ENCODE data around the gene SIRPA. TPM values are rescaled to one million over a fixed set of nuclear protein-coding genes. Genes with fewer than 3 reads are reported as not detected.

The SIRPA gene
- total and polyA plus RNA-seq, 4 donors: 14.8 to 62.9 (median 28.3) TPM

GRCh38 chr20:1933465-1933870, 38.3 kb downstream of the SIRPA start:
- no peak overlapping the region for H3K4me3 ChIP-seq (ENCODE audit: low read length in 2 of 2)
- H3K36me3 ChIP-seq (ENCODE audit: control insufficient read depth in 1 of 2, insufficient read depth in 2 of 2, low read length in 1 of 2): peaks cover 0 to 3% of the 10 kb centered on the region in 2 donors
- WGBS, 2 donors: 13 to 25% methylated on average over 9 of the region's 9 CpGs
- H3K9me3 ChIP-seq (ENCODE audit: control insufficient read depth, low read length): no peaks in the 10 kb centered on the region
- no peaks in the 10 kb centered on the region for H3K27me3 ChIP-seq (ENCODE audit: control insufficient read depth in 1 of 2, insufficient read depth in 2 of 2, low read length in 1 of 2)
- peak; percentile 59 for ATAC-seq (ENCODE audit: low FRiP score)
- DNase-seq: peak; percentile 70 to 81
- H3K27ac ChIP-seq (ENCODE audit: low read depth in 1 of 2, low read length in 2 of 2): no peak overlapping the region
- H3K4me1 ChIP-seq (ENCODE audit: control insufficient read depth in 1 of 2, insufficient read depth in 2 of 2, low read length in 2 of 2): no peaks in the 10 kb centered on the region
- intact Hi-C loops (cut with DNase I): loop anchor here in 1 of 2 donors (5.0 kb wide), 1 partner anchor 36 kb away; the partner anchor contains the start of gene SIRPA

- peak; percentile 62 for ATAC-seq (ENCODE audit: low FRiP score)
- DNase-seq: no peak
- Histone ChIP-seq H3K27ac (ENCODE audit: low read depth in 1 of 2, low read length in 2 of 2) (no peak overlapping the region), H3K36me3 (ENCODE audit: control insufficient read depth in 1 of 2, insufficient read depth in 2 of 2, low read length in 1 of 2) (peaks cover 0 to 3% of the 10 kb centered on the region in 2 donors), H3K4me1 (ENCODE audit: control insufficient read depth in 1 of 2, insufficient read depth in 2 of 2, low read length in 2 of 2) (no peaks in the 10 kb centered on the region), H3K4me3 (ENCODE audit: low read length in 2 of 2) (no peak overlapping the region), H3K9me3 (ENCODE audit: control insufficient read depth, low read length) (no peaks in the 10 kb centered on the region), H3K27me3 (ENCODE audit: control insufficient read depth in 1 of 2, insufficient read depth in 2 of 2, low read length in 1 of 2) (no peaks in the 10 kb centered on the region)
- intact Hi-C loops (cut with DNase I): loop anchor here in 1 of 2 donors (5.0 kb wide), 1 partner anchor 37 kb away; the partner anchor contains the start of gene SIRPA
- 56 to 63% methylated on average over 1 of the region's 1 CpG for WGBS, 2 donors
These were observed 38.9 kb downstream of the SIRPA start for GRCh38 chr20:1934156-1934555.

GRCh38 chr20:1934721-1935573, 39.7 kb downstream of the SIRPA start:
- Histone ChIP-seq H3K36me3 (ENCODE audit: control insufficient read depth in 1 of 2, insufficient read depth in 2 of 2, low read length in 1 of 2) (peaks cover 0 to 3% of the 10 kb centered on the region in 2 donors), H3K9me3 (ENCODE audit: control insufficient read depth, low read length) (no peaks in the 10 kb centered on the region), H3K27me3 (ENCODE audit: control insufficient read depth in 1 of 2, insufficient read depth in 2 of 2, low read length in 1 of 2) (no peaks in the 10 kb centered on the region), H3K4me1 (ENCODE audit: control insufficient read depth in 1 of 2, insufficient read depth in 2 of 2, low read length in 2 of 2) (no peaks in the 10 kb centered on the region), H3K4me3 (ENCODE audit: low read length in 2 of 2) (no peak overlapping the region), H3K27ac (ENCODE audit: low read depth in 1 of 2, low read length in 2 of 2) (no peak overlapping the region)
- DNase-seq: peak; percentile 88 to 93
- peak; percentile 87 for ATAC-seq (ENCODE audit: low FRiP score)
- intact Hi-C loops (cut with DNase I): loop anchor here in 1 of 2 donors (5.0 kb wide), 1 partner anchor 38 kb away; the partner anchor contains the start of gene SIRPA
- WGBS, 2 donors: 82% methylated on average over 19 of the region's 19 CpGs

- 71 to 76% methylated on average over 15 of the region's 15 CpGs for WGBS, 2 donors
- intact Hi-C loops (cut with DNase I): no loop called here
- DNase-seq (no peak), ATAC-seq (ENCODE audit: low FRiP score) (no peak)
- H3K27ac ChIP-seq (ENCODE audit: low read depth in 1 of 2, low read length in 2 of 2): no peak overlapping the region
- H3K36me3 ChIP-seq (ENCODE audit: control insufficient read depth in 1 of 2, insufficient read depth in 2 of 2, low read length in 1 of 2): peaks cover 0 to 3% of the 10 kb centered on the region in 2 donors
- no peaks in the 10 kb centered on the region for H3K9me3 ChIP-seq (ENCODE audit: control insufficient read depth, low read length)
- no peaks in the 10 kb centered on the region for H3K27me3 ChIP-seq (ENCODE audit: control insufficient read depth in 1 of 2, insufficient read depth in 2 of 2, low read length in 1 of 2)
- no peaks in the 10 kb centered on the region for H3K4me1 ChIP-seq (ENCODE audit: control insufficient read depth in 1 of 2, insufficient read depth in 2 of 2, low read length in 2 of 2)
- H3K4me3 ChIP-seq (ENCODE audit: low read length in 2 of 2): no peak overlapping the region
These were observed 40.6 kb downstream of the SIRPA start for GRCh38 chr20:1935696-1936366.

GRCh38 chr20:1937316-1937976, 42.2 kb downstream of the SIRPA start:
- Histone ChIP-seq H3K27ac (ENCODE audit: low read depth in 1 of 2, low read length in 2 of 2) (no peak overlapping the region), H3K4me1 (ENCODE audit: control insufficient read depth in 1 of 2, insufficient read depth in 2 of 2, low read length in 2 of 2) (no peaks in the 10 kb centered on the region), H3K27me3 (ENCODE audit: control insufficient read depth in 1 of 2, insufficient read depth in 2 of 2, low read length in 1 of 2) (no peaks in the 10 kb centered on the region), H3K9me3 (ENCODE audit: control insufficient read depth, low read length) (no peaks in the 10 kb centered on the region), H3K36me3 (ENCODE audit: control insufficient read depth in 1 of 2, insufficient read depth in 2 of 2, low read length in 1 of 2) (peaks cover 0 to 3% of the 10 kb centered on the region in 2 donors), H3K4me3 (ENCODE audit: low read length in 2 of 2) (no peak overlapping the region)
- ATAC-seq (ENCODE audit: low FRiP score): no peak
- intact Hi-C loops (cut with DNase I): no loop called here
- DNase-seq: no peak
- WGBS, 2 donors: 92 to 93% methylated on average over 24 to 25 of the region's 25 CpGs

GRCh38 chr20:1938464-1939269, 43.5 kb downstream of the SIRPA start:
- WGBS, 2 donors: 82 to 89% methylated on average over 14 of the region's 14 CpGs
- intact Hi-C loops (cut with DNase I): no loop called here
- no peak overlapping the region for H3K4me3 ChIP-seq (ENCODE audit: low read length in 2 of 2)
- no peaks in the 10 kb centered on the region for H3K4me1 ChIP-seq (ENCODE audit: control insufficient read depth in 1 of 2, insufficient read depth in 2 of 2, low read length in 2 of 2)
- ATAC-seq (ENCODE audit: low FRiP score): no peak
- H3K27ac ChIP-seq (ENCODE audit: low read depth in 1 of 2, low read length in 2 of 2): no peak overlapping the region
- H3K27me3 ChIP-seq (ENCODE audit: control insufficient read depth in 1 of 2, insufficient read depth in 2 of 2, low read length in 1 of 2): no peaks in the 10 kb centered on the region
- H3K9me3 ChIP-seq (ENCODE audit: control insufficient read depth, low read length): no peaks in the 10 kb centered on the region
- peaks cover 0 to 3% of the 10 kb centered on the region in 2 donors for H3K36me3 ChIP-seq (ENCODE audit: control insufficient read depth in 1 of 2, insufficient read depth in 2 of 2, low read length in 1 of 2)
- DNase-seq: no peak

- intact Hi-C loops (cut with DNase I): no loop called here
- ATAC-seq (ENCODE audit: low FRiP score): no peak
- H3K27ac ChIP-seq (ENCODE audit: low read depth in 1 of 2, low read length in 2 of 2): no peak overlapping the region
These were observed 44.0 kb downstream of the SIRPA start for GRCh38 chr20:1939270-1939595.

GRCh38 chr20:1940581-1940980, 45.4 kb downstream of the SIRPA start:
- intact Hi-C loops (cut with DNase I): loop anchor here in 1 of 2 donors (5.0 kb wide), 1 partner anchor 138 kb away; no protein-coding TSS in a partner anchor
- Histone ChIP-seq H3K4me3 (ENCODE audit: low read length in 2 of 2) (no peak overlapping the region), H3K4me1 (ENCODE audit: control insufficient read depth in 1 of 2, insufficient read depth in 2 of 2, low read length in 2 of 2) (no peaks in the 10 kb centered on the region), H3K9me3 (ENCODE audit: control insufficient read depth, low read length) (no peaks in the 10 kb centered on the region), H3K27me3 (ENCODE audit: control insufficient read depth in 1 of 2, insufficient read depth in 2 of 2, low read length in 1 of 2) (no peaks in the 10 kb centered on the region), H3K27ac (ENCODE audit: low read depth in 1 of 2, low read length in 2 of 2) (no peak overlapping the region), H3K36me3 (ENCODE audit: control insufficient read depth in 1 of 2, insufficient read depth in 2 of 2, low read length in 1 of 2) (peaks cover 0 to 3% of the 10 kb centered on the region in 2 donors)
- ATAC-seq (ENCODE audit: low FRiP score) (no peak), DNase-seq (no peak)
- 82 to 85% methylated on average over 5 of the region's 5 CpGs for WGBS, 2 donors

More at GRCh38 chr20:1939270-1939595, 44.0 kb downstream of the SIRPA start:
- DNase-seq: no peak
- H3K4me1 ChIP-seq (ENCODE audit: control insufficient read depth in 1 of 2, insufficient read depth in 2 of 2, low read length in 2 of 2): no peaks in the 10 kb centered on the region
- H3K9me3 ChIP-seq (ENCODE audit: control insufficient read depth, low read length): no peaks in the 10 kb centered on the region
- 75 to 82% methylated on average over 4 of the region's 4 CpGs for WGBS, 2 donors
- H3K36me3 ChIP-seq (ENCODE audit: control insufficient read depth in 1 of 2, insufficient read depth in 2 of 2, low read length in 1 of 2): peaks cover 0 to 3% of the 10 kb centered on the region in 2 donors
- H3K4me3 ChIP-seq (ENCODE audit: low read length in 2 of 2): no peak overlapping the region
- H3K27me3 ChIP-seq (ENCODE audit: control insufficient read depth in 1 of 2, insufficient read depth in 2 of 2, low read length in 1 of 2): no peaks in the 10 kb centered on the region

Measured in aorta (tissue), 5 donors.